Tibial artery (tissue), 4 donors: ENCODE results near the gene SKIC3.

Experiments
- DNase-seq, 2 donors: peaks; one replicate each; pipeline ENCODE4 v3.0.0-alpha.2; 2019
- H3K27ac ChIP-seq, 2 donors: fragments of 200-600 bp; sonication (generic) in 1 of 2; 1 replicate in 1 of 2; 2 replicates in 1 of 2; pipeline ENCODE4 v1.5.1; 2018 to 2019; ENCODE audit warnings: mild to moderate bottlenecking in 1 of 2
- H3K27me3 ChIP-seq, 2 donors: fragments of 200-600 bp; sonication (generic) in 1 of 2; one replicate each; pipeline versions ENCODE4 v1.5.1 to v1.6.0; 2016 to 2019
- H3K36me3 ChIP-seq, 3 donors: fragments of 200-600 bp; sonication (generic) in 2 of 3; one replicate each; pipeline ENCODE4 v1.5.1; 2016 to 2019; ENCODE audit warnings: mild to moderate bottlenecking in 2 of 3
- H3K4me1 ChIP-seq, 4 donors: fragments of 200-600 bp; sonication (generic) in 2 of 4; 1 replicate in 3 of 4; 2 replicates in 1 of 4; pipeline ENCODE4 v1.5.1; 2016 to 2019
- H3K4me3 ChIP-seq, 2 donors: fragments of 200-600 bp; sonication (generic) in 1 of 2; 1 replicate in 1 of 2; 2 replicates in 1 of 2; pipeline ENCODE4 v1.5.1; 2018 to 2019; ENCODE audit warnings: mild to moderate bottlenecking in 2 of 2
- H3K9me3 ChIP-seq, 3 donors: fragments of 200-600 bp; sonication (generic) in 1 of 3; one replicate each; pipeline ENCODE4 v1.5.1; 2016 to 2019
- CTCF ChIP-seq, 2 experiments: fragments of 200-600 bp in 1 of 2; fragments of 450-650 bp in 1 of 2; IDR thresholded peaks; one replicate each; pipeline ENCODE4 v1.5.1; 2017 to 2019; ENCODE audit warnings: antibody characterized with exemption in 2 of 2, mild to moderate bottlenecking in 1 of 2, moderate library complexity in 1 of 2
- intact Hi-C: fragments of 100-400 bp; cut with DNase I; formaldehyde crosslinking; loops from one replicate; pipeline ENCODE4 v1.15.0; 2023; ENCODE audit warnings: low total_unique reads

SKIC3 gene

DNA sequence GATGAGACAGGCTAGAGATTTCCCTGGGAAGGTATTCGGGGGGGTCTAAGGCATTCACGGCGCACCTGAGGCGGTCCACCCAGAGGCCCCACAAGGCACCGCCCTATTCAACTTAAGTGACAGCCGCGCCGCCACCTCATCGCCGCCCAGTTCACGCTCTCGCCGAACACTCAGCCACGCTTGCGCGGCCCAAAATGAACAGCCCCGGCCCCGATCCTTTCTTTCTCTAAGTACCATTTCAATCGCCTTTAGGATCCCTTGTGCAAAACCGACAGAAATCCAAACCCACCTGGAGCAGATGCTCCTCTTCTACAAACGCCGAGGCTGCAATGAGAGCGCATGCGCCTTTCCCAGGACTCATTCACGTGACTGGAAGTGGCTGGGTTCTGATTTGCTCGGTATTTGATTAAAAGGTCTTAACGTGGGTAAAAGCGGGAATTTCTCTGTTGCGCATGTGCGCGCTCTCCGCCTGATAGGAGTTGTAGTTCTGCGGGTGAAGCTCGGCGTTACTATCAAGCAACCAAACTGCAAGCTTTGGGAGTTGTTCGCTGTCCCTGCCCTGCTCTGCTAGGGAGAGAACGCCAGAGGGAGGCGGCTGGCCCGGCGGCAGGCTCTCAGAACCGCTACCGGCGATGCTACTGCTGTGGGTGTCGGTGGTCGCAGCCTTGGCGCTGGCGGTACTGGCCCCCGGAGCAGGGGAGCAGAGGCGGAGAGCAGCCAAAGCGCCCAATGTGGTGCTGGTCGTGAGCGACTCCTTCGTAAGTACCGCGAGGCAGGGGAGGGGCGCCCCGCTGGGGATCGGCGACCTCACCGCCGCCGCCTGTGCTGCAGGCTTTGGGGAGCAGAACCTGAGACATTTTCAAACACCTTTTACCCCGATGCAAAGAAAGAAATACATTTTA is at the start of gene SKIC3, which contains the start of gene ARSK:
Gene SKIC3, minus strand, starts transcription at position 331 of the 902 bp plus-strand sequence. CDS start 7,827 bp downstream, outside the sequence.
Gene ARSK, plus strand, starts transcription at position 455 of the 902 bp plus-strand sequence. Its CDS starts 178 bp downstream, at position 633.
- H3K9me3 ChIP-seq = no peaks in the 10 kb centered on the region
- peak within 1 kb of the TSS; percentile 76 to 78 for H3K4me3 ChIP-seq
- H3K27ac ChIP-seq = peak within 1 kb of the TSS; percentile 87 to 88
- peaks cover 0 to 5% (median 2%) of the 10 kb centered on the region in 3 donors for H3K36me3 ChIP-seq
- peaks cover 0 to 27% (median 16%) of the 10 kb centered on the region in 4 donors for H3K4me1 ChIP-seq
- peak; percentile 43 to 47 for TF ChIP-seq CTCF (IDR thresholded peaks at IDR 0.05)
- intact Hi-C loops = no loop called here
- no peaks in the 10 kb centered on the region for H3K27me3 ChIP-seq
- DNase-seq = peak; percentile 97

GRCh38 chr5:95600557-95600956 is 45.8 kb upstream of the SKIC3 start:
- H3K27me3 ChIP-seq = no peaks in the 10 kb centered on the region
- no peak for TF ChIP-seq CTCF (IDR thresholded peaks at IDR 0.05)
- peaks cover 0 to 10% (median 3%) of the 10 kb centered on the region in 4 donors for H3K4me1 ChIP-seq

GRCh38 chr5:95599252-95599651 is 44.5 kb upstream of the SKIC3 start:
- peaks cover 0 to 4% (median 0%) of the 10 kb centered on the region in 3 donors for H3K36me3 ChIP-seq
- no peak overlapping the region for H3K4me3 ChIP-seq
- intact Hi-C loops = no loop called here
- H3K27me3 ChIP-seq = no peaks in the 10 kb centered on the region
- no peak for TF ChIP-seq CTCF (IDR thresholded peaks at IDR 0.05)
- H3K9me3 ChIP-seq = no peaks in the 10 kb centered on the region
- no peak for DNase-seq
- peaks cover 0 to 10% (median 3%) of the 10 kb centered on the region in 4 donors for H3K4me1 ChIP-seq
- no peak overlapping the region for H3K27ac ChIP-seq

More at GRCh38 chr5:95600557-95600956, 45.8 kb upstream of the SKIC3 start:
- DNase-seq = no peak
- no peaks in the 10 kb centered on the region for H3K9me3 ChIP-seq
- no peak overlapping the region for H3K27ac ChIP-seq
- peaks cover 0 to 4% (median 0%) of the 10 kb centered on the region in 3 donors for H3K36me3 ChIP-seq
- intact Hi-C loops = no loop called here
- H3K4me3 ChIP-seq = no peak overlapping the region

GRCh38 chr5:95595289-95595931 is 40.6 kb upstream of the SKIC3 start:
- peaks cover 0 to 1% (median under 1%) of the 10 kb centered on the region in 4 donors for H3K4me1 ChIP-seq
- no peak overlapping the region for H3K27ac ChIP-seq
- H3K27me3 ChIP-seq = no peaks in the 10 kb centered on the region
- peaks cover 0 to 5% (median 0%) of the 10 kb centered on the region in 3 donors for H3K36me3 ChIP-seq
- no peak for DNase-seq
- H3K9me3 ChIP-seq = no peaks in the 10 kb centered on the region
- TF ChIP-seq CTCF (IDR thresholded peaks at IDR 0.05) = no peak
- intact Hi-C loops = no loop called here
- H3K4me3 ChIP-seq = no peak overlapping the region

- Histone ChIP-seq H3K27ac (no peak overlapping the region), H3K9me3 (no peaks in the 10 kb centered on the region), H3K27me3 (no peaks in the 10 kb centered on the region), H3K4me1 (no peaks in the 10 kb centered on the region), H3K36me3 (peaks cover 0 to 5% (median 0%) of the 10 kb centered on the region in 3 donors), H3K4me3 (no peak overlapping the region)
- no peak for DNase-seq
- no peak for TF ChIP-seq CTCF (IDR thresholded peaks at IDR 0.05)
- intact Hi-C loops = no loop called here
Observed at GRCh38 chr5:95591490-95591901, 36.7 kb upstream of the SKIC3 start.
